HEK293 (cell line): ENCODE data around the gene CDC27.
"Not testable (repeated sequence)": the region's sequence is repeated elsewhere in the genome, so short reads cannot be mapped to it uniquely, and the experiment has no call there.

Source experiments
- CTCF ChIA-PET: fragments of 350-600 bp; formaldehyde crosslinking; extraction: SDS; loops from one replicate; lab custom pipeline; 2021; ENCODE audit warnings: antibody characterized with exemption; lab: Yijun Ruan, JAX
- POLR2A ChIA-PET: fragments of 300-600 bp; formaldehyde crosslinking; extraction: SDS; loops from one replicate; lab custom pipeline; 2020; ENCODE audit warnings: antibody characterized with exemption, inconsistent platforms; lab: Yijun Ruan, JAX
- H3K27ac ChIP-seq: fragments of 200-500 bp; sonication (Bioruptor generic); 2 replicates; pipeline ENCODE4 v1.5.1; 2014; ENCODE audit warnings: low read depth, low read length, control low read depth, inconsistent platforms; ENCODE audit errors: extremely low read depth
- H3K36me3 ChIP-seq, 2 experiments: fragments of 200-500 bp in 1 of 2; sonication (Bioruptor generic) in 1 of 2; 1 replicate in 1 of 2; 2 replicates in 1 of 2; pipeline ENCODE4 v1.5.1; 2014 to 2017; ENCODE audit warnings: inconsistent platforms in 2 of 2, low read length in 2 of 2; ENCODE audit not compliant: control insufficient read depth in 2 of 2, insufficient read depth in 1 of 2
- H3K4me1 ChIP-seq: fragments of 200-500 bp; sonication (Bioruptor generic); 2 replicates; pipeline ENCODE4 v1.5.1; 2014; ENCODE audit warnings: mild to moderate bottlenecking, low read length, inconsistent platforms; ENCODE audit not compliant: control insufficient read depth, insufficient read depth
- H3K4me3 ChIP-seq: 2 replicates; pipeline ENCODE4 v1.5.1; 2011; ENCODE audit warnings: low read depth, mild to moderate bottlenecking, control low read depth, low read length, moderate library complexity
- H3K9me3 ChIP-seq: fragments of 200-500 bp; sonication (Bioruptor generic); 2 replicates; pipeline ENCODE4 v1.5.1; 2014; ENCODE audit warnings: low read depth, low read length, inconsistent platforms; ENCODE audit not compliant: control insufficient read depth, insufficient read depth
- KLF7 ChIP-seq: fragments of 450-650 bp; formaldehyde crosslinking; IDR thresholded peaks from 2 replicates; pipeline ENCODE4 v1.5.1; 2016; ENCODE audit warnings: missing biosample characterization, missing genetic modification characterization, borderline replicate concordance
- SALL2 ChIP-seq: fragments of 450-650 bp; formaldehyde crosslinking; IDR thresholded peaks from 2 replicates; pipeline ENCODE4 v1.5.0; 2017; ENCODE audit warnings: missing biosample characterization, mild to moderate bottlenecking, missing genetic modification characterization, borderline replicate concordance
- ZBTB21 ChIP-seq: fragments of 450-650 bp; formaldehyde crosslinking; IDR thresholded peaks from 2 replicates; pipeline ENCODE4 v1.5.1; 2017; ENCODE audit warnings: missing biosample characterization, missing genetic modification characterization
- ZNF146 ChIP-seq: fragments of 450-650 bp; formaldehyde crosslinking; IDR thresholded peaks from 2 replicates; pipeline ENCODE4 v1.5.1; 2016; ENCODE audit warnings: missing biosample characterization, missing genetic modification characterization
- ZNF19 ChIP-seq: fragments of 450-650 bp; formaldehyde crosslinking; IDR thresholded peaks from 2 replicates; pipeline ENCODE4; 2016; ENCODE audit warnings: missing biosample characterization, missing genetic modification characterization, low read depth
- ZNF624 ChIP-seq: fragments of 450-650 bp; formaldehyde crosslinking; IDR thresholded peaks from 2 replicates; pipeline ENCODE4 v1.5.1; 2017; ENCODE audit warnings: missing biosample characterization, missing genetic modification characterization
- TF ChIP-seq, protein P1 (sequence below): fragments of 450-650 bp; IDR thresholded peaks from 2 replicates; pipeline ENCODE4 v1.5.1; 2018; ENCODE audit warnings: missing biosample characterization, mild to moderate bottlenecking, missing genetic modification characterization
- TF ChIP-seq, protein P2 (sequence below): fragments of 450-650 bp; formaldehyde crosslinking; IDR thresholded peaks from 2 replicates; pipeline ENCODE4 v1.5.1; 2016; ENCODE audit warnings: missing biosample characterization, missing genetic modification characterization
- TF ChIP-seq, protein P3 (sequence below): fragments of 450-650 bp; formaldehyde crosslinking; conservative IDR thresholded peaks from 2 replicates; pipeline ENCODE4 v1.5.1; 2016; ENCODE audit warnings: low read depth, missing biosample characterization, missing genetic modification characterization
- TF ChIP-seq, protein P4 (sequence below): fragments of 450-650 bp; IDR thresholded peaks from 2 replicates; pipeline ENCODE4 v1.5.1; 2018; ENCODE audit warnings: missing biosample characterization, missing genetic modification characterization

Gene CDC27

DNA sequence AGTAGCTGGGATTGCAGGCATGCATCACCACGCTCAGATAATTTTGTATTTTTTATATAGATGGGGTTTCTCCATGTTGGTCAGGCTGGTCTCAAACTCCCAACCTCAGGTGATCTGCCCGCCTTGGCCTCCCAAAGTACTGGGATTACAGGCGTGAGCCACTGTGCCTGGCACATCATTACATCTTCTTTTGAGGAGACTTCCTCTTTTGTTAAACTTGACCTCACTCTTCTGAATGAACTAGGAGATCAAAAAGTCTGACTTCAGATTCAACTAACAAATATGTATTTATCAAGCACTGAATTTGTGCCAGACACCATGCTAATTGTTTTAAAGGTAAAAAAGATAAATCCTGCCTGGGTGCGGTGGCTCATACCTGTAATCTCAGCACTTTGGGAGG is 27.7 kb upstream of the CDC27 start:
- POLR2A ChIA-PET, CTCF ChIA-PET: not testable (repeated sequence)

DNA sequence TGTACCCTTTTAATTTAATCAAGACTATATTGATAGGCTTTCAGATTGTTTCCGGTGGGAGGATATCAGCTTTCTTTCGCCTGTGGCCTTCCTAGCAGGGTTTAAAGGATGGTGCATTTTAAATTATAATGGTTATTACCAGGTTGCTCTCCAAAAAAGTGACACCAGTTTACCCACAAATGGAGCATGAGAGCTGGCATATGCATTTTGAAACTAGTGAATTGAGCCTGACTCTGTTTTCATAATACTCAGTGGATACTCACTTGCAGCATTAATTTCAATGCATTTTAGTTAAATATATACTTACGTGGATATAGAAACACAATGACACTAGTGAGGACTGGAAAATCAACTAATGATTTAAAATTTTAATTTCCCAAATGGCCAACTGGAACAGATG is 25.8 kb upstream of the CDC27 start:
- no peak overlapping the region for H3K4me3 ChIP-seq
- CTCF ChIA-PET, result interaction anchor here (0.6 to 2.6 kb wide), 2 partner anchors 15 to 114 kb away, joined by 4 to 7 read pairs; no protein-coding TSS in a partner anchor
- no peaks in the 10 kb centered on the region for H3K4me1 ChIP-seq
- TF ChIP-seq SALL2 (tag by site-specific recombination), result no peak
- TF ChIP-seq, protein P1, sequence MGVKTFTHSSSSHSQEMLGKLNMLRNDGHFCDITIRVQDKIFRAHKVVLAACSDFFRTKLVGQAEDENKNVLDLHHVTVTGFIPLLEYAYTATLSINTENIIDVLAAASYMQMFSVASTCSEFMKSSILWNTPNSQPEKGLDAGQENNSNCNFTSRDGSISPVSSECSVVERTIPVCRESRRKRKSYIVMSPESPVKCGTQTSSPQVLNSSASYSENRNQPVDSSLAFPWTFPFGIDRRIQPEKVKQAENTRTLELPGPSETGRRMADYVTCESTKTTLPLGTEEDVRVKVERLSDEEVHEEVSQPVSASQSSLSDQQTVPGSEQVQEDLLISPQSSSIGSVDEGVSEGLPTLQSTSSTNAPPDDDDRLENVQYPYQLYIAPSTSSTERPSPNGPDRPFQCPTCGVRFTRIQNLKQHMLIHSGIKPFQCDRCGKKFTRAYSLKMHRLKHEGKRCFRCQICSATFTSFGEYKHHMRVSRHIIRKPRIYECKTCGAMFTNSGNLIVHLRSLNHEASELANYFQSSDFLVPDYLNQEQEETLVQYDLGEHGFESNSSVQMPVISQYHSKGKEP (tag by site-specific recombination), result no peak
- no peak for TF ChIP-seq ZBTB21 (tag by site-specific recombination)
- TF ChIP-seq, protein P2, sequence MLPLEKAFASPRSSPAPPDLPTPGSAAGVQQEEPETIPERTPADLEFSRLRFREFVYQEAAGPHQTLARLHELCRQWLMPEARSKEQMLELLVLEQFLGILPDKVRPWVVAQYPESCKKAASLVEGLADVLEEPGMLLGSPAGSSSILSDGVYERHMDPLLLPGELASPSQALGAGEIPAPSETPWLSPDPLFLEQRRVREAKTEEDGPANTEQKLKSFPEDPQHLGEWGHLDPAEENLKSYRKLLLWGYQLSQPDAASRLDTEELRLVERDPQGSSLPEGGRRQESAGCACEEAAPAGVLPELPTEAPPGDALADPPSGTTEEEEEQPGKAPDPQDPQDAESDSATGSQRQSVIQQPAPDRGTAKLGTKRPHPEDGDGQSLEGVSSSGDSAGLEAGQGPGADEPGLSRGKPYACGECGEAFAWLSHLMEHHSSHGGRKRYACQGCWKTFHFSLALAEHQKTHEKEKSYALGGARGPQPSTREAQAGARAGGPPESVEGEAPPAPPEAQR (tag by site-specific recombination), result no peak
- no peak for TF ChIP-seq ZNF146
- TF ChIP-seq KLF7 (tag by site-specific recombination), result no peak
- TF ChIP-seq, protein P3, sequence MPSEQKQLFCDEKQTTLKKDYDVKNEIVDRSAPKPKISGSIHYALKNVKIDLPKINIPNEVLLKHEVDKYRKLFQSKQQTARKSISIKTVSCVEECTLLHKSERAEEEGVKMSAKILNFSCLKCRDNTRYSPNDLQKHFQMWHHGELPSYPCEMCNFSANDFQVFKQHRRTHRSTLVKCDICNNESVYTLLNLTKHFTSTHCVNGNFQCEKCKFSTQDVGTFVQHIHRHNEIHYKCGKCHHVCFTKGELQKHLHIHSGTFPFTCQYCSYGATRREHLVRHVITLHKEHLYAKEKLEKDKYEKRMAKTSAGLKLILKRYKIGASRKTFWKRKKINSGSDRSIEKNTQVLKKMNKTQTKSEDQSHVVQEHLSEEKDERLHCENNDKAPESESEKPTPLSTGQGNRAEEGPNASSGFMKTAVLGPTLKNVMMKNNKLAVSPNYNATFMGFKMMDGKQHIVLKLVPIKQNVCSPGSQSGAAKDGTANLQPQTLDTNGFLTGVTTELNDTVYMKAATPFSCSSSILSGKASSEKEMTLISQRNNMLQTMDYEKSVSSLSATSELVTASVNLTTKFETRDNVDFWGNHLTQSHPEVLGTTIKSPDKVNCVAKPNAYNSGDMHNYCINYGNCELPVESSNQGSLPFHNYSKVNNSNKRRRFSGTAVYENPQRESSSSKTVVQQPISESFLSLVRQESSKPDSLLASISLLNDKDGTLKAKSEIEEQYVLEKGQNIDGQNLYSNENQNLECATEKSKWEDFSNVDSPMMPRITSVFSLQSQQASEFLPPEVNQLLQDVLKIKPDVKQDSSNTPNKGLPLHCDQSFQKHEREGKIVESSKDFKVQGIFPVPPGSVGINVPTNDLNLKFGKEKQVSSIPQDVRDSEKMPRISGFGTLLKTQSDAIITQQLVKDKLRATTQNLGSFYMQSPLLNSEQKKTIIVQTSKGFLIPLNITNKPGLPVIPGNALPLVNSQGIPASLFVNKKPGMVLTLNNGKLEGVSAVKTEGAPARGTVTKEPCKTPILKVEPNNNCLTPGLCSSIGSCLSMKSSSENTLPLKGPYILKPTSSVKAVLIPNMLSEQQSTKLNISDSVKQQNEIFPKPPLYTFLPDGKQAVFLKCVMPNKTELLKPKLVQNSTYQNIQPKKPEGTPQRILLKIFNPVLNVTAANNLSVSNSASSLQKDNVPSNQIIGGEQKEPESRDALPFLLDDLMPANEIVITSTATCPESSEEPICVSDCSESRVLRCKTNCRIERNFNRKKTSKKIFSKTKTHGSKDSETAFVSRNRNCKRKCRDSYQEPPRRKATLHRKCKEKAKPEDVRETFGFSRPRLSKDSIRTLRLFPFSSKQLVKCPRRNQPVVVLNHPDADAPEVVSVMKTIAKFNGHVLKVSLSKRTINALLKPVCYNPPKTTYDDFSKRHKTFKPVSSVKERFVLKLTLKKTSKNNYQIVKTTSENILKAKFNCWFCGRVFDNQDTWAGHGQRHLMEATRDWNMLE, result no peak
- TF ChIP-seq ZNF624 (tag by site-specific recombination), result no peak
- TF ChIP-seq, all 188 proteins: peak for 0
- Histone ChIP-seq H3K9me3 (no peaks in the 10 kb centered on the region), H3K27ac (no peak overlapping the region), H3K36me3 (no peaks in the 10 kb centered on the region)
- POLR2A ChIA-PET, result no interaction called here

More for the DNA sequence above, 27.7 kb upstream of the CDC27 start:
- H3K36me3 ChIP-seq, H3K27ac ChIP-seq, H3K4me1 ChIP-seq, H3K9me3 ChIP-seq, H3K4me3 ChIP-seq: not testable (repeated sequence)

DNA sequence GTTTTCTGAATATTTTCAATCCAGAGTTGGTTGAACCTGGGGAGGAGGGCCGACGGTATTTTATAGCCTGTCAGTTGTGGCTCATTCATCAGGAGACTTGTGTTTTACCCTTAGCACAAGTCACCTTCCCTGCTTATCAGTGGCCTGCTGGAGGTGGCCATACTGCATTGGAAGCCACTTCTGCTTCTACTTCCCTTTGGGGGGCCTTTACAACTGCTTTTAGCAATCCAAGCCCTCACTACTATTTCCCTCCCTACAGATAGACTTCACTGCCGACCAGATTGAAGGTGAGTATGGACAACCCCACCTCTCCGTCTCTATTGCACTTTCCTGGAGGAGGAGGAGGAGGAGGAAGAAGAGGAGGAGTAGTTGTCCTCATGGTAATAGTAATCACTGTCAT is 24.4 kb upstream of the CDC27 start:
- POLR2A ChIA-PET, result no interaction called here
- no peaks in the 10 kb centered on the region for H3K36me3 ChIP-seq
- CTCF ChIA-PET, result interaction anchor here (2.6 kb wide), 1 partner anchor 16 kb away, joined by 7 read pairs; no protein-coding TSS in a partner anchor
- no peak overlapping the region for H3K27ac ChIP-seq
- no peak overlapping the region for H3K4me3 ChIP-seq
- TF ChIP-seq, protein P4, sequence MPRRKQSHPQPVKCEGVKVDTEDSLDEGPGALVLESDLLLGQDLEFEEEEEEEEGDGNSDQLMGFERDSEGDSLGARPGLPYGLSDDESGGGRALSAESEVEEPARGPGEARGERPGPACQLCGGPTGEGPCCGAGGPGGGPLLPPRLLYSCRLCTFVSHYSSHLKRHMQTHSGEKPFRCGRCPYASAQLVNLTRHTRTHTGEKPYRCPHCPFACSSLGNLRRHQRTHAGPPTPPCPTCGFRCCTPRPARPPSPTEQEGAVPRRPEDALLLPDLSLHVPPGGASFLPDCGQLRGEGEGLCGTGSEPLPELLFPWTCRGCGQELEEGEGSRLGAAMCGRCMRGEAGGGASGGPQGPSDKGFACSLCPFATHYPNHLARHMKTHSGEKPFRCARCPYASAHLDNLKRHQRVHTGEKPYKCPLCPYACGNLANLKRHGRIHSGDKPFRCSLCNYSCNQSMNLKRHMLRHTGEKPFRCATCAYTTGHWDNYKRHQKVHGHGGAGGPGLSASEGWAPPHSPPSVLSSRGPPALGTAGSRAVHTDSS (tag by site-specific recombination), result peak; percentile 66
- no peak for TF ChIP-seq ZNF19 (tag by site-specific recombination)
- TF ChIP-seq, all 188 proteins: peak for 1
- Histone ChIP-seq H3K9me3 (no peaks in the 10 kb centered on the region), H3K4me1 (no peaks in the 10 kb centered on the region)
